A673 (cell line): ENCODE data around the gene STK10.

Experiments
- EZH2 ChIP-seq: fragments of 200-600 bp; sonication (generic); IDR thresholded peaks from 2 replicates; pipeline ENCODE4 v1.6.1; 2017; ENCODE audit warnings: borderline replicate concordance, low read depth, mild to moderate bottlenecking, mixed read lengths, antibody characterized with exemption, low read length; ENCODE audit not compliant: poor library complexity, severe bottlenecking
- TF ChIP-seq, protein P1 (sequence below): fragments of 300-800, 200-600 bp; sonication (generic); conservative IDR thresholded peaks from 2 replicates; pipeline ENCODE4 v1.5.1; 2017; ENCODE audit warnings: low read depth, mild to moderate bottlenecking, antibody characterized with exemption, low read length, moderate library complexity, mixed read lengths

- TF ChIP-seq, protein P1, sequence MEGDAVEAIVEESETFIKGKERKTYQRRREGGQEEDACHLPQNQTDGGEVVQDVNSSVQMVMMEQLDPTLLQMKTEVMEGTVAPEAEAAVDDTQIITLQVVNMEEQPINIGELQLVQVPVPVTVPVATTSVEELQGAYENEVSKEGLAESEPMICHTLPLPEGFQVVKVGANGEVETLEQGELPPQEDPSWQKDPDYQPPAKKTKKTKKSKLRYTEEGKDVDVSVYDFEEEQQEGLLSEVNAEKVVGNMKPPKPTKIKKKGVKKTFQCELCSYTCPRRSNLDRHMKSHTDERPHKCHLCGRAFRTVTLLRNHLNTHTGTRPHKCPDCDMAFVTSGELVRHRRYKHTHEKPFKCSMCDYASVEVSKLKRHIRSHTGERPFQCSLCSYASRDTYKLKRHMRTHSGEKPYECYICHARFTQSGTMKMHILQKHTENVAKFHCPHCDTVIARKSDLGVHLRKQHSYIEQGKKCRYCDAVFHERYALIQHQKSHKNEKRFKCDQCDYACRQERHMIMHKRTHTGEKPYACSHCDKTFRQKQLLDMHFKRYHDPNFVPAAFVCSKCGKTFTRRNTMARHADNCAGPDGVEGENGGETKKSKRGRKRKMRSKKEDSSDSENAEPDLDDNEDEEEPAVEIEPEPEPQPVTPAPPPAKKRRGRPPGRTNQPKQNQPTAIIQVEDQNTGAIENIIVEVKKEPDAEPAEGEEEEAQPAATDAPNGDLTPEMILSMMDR: no peak
- TF ChIP-seq EZH2: no peak
Observed at GRCh38 chr5:172229904-172230303, 41.9 kb upstream of the STK10 start.
